Naive thymus-derived CD4-positive, alpha-beta T cell (primary cell): ENCODE results near the gene WDR82. TPM values are rescaled to one million over a fixed set of nuclear protein-coding genes. Genes with fewer than 3 reads are reported as not detected.
"Not testable (repeated sequence)": the region's sequence is repeated elsewhere in the genome, so short reads cannot be mapped to it uniquely, and the experiment has no call there.

Source experiments
- ATAC-seq: fragments of 150-1000 bp; cut with Tn5 transposase; 2 replicates; pipeline ENCODE4 v1.10.0; 2021; ENCODE audit warnings: mild to moderate bottlenecking, moderate library complexity
- CTCF ChIA-PET: fragments of 350-600 bp; sonication (Branson Sonifier 250); formaldehyde crosslinking; loops from one replicate; lab custom pipeline; 2021; ENCODE audit warnings: antibody characterized with exemption; lab: Charles Lee
- POLR2A ChIA-PET: fragments of 350-600 bp; sonication (Branson Sonifier 250); formaldehyde crosslinking; loops from one replicate; lab custom pipeline; 2021; ENCODE audit warnings: antibody characterized with exemption, inconsistent platforms; lab: Charles Lee
- DNase-seq, 9 donors: peaks; one replicate each; pipeline versions ENCODE4 v3.0.0 to v3.0.0-alpha.2; 2020 to 2022; ENCODE audit warnings: mixed read lengths in 1 of 9
- H3K27ac ChIP-seq: one replicate; pipeline ENCODE4 v1.7.0; 2013; ENCODE audit warnings: mild to moderate bottlenecking, low read depth, low read length, moderate library complexity
- H3K27me3 ChIP-seq, 2 donors: one replicate each; pipeline ENCODE4 v1.7.0; 2013; ENCODE audit warnings: low read length in 2 of 2, mild to moderate bottlenecking in 2 of 2, moderate library complexity in 2 of 2; ENCODE audit not compliant: control insufficient read depth in 2 of 2, insufficient read depth in 2 of 2
- H3K36me3 ChIP-seq, 3 experiments: 1 replicate in 2 of 3; 2 replicates in 1 of 3; pipeline ENCODE4 v1.7.0; 2013; ENCODE audit warnings: low read length in 3 of 3, mild to moderate bottlenecking in 3 of 3, moderate library complexity in 1 of 3; ENCODE audit not compliant: insufficient read depth in 3 of 3, control insufficient read depth in 2 of 3
- H3K4me1 ChIP-seq, 2 donors: one replicate each; pipeline ENCODE4 v1.7.0; 2013; ENCODE audit warnings: low read length in 2 of 2, mild to moderate bottlenecking in 2 of 2, moderate library complexity in 1 of 2; ENCODE audit not compliant: control insufficient read depth in 2 of 2, insufficient read depth in 2 of 2
- H3K4me3 ChIP-seq: 2 replicates; pipeline ENCODE4 v1.7.0; 2013; ENCODE audit warnings: mild to moderate bottlenecking, low read length
- H3K9me3 ChIP-seq, 3 experiments: 1 replicate in 2 of 3; 2 replicates in 1 of 3; pipeline ENCODE4 v1.7.0; 2013; ENCODE audit warnings: low read length in 3 of 3; ENCODE audit not compliant: control insufficient read depth in 2 of 3
- H3K27ac Mint-ChIP-seq, 9 donors: one replicate each; pipeline ENCODE4 v1.8.0; 2020 to 2022; ENCODE audit warnings: mixed read lengths in 9 of 9, mild to moderate bottlenecking in 8 of 9, moderate library complexity in 5 of 9, inconsistent platforms in 2 of 9
- H3K27me3 Mint-ChIP-seq, 5 donors: one replicate each; pipeline ENCODE4 v1.8.0; 2021 to 2022; ENCODE audit warnings: mixed read lengths in 5 of 5, mild to moderate bottlenecking in 1 of 5
- H3K36me3 Mint-ChIP-seq, 5 donors: one replicate each; pipeline ENCODE4 v1.8.0; 2020 to 2022; ENCODE audit warnings: mixed read lengths in 5 of 5, mild to moderate bottlenecking in 3 of 5, inconsistent platforms in 1 of 5
- H3K4me1 Mint-ChIP-seq, 7 donors: one replicate each; pipeline ENCODE4 v1.8.0; 2020 to 2022; ENCODE audit warnings: mixed read lengths in 7 of 7, mild to moderate bottlenecking in 3 of 7, inconsistent platforms in 1 of 7
- H3K4me3 Mint-ChIP-seq, 10 donors: one replicate each; pipeline ENCODE4 v1.8.0; 2020 to 2022; ENCODE audit warnings: mild to moderate bottlenecking in 10 of 10, mixed read lengths in 10 of 10, moderate library complexity in 6 of 10, inconsistent platforms in 2 of 10
- H3K9me3 Mint-ChIP-seq, 11 donors: one replicate each; pipeline ENCODE4 v1.8.0; 2020 to 2022; ENCODE audit warnings: mixed read lengths in 11 of 11, mild to moderate bottlenecking in 4 of 11, inconsistent platforms in 1 of 11, moderate library complexity in 1 of 11
- intact Hi-C, 2 donors: fragments of 100-400 bp; cut with micrococcal nuclease; formaldehyde crosslinking; loops; one replicate each; pipeline ENCODE4 v1.15.1; 2023
- polyA plus RNA-seq, 2 donors: library from polyadenylated mRNA; unstranded; fragments of 300-500 nt; fragmentation: Illumina TruSeq; gene quantifications; one replicate each; pipeline ENCODE4 v1.2.3, GENCODE V29; 2021
- total RNA-seq, 6 experiments: library from RNA in 5 of 6; stranded (reverse) in 5 of 6; gene quantifications; 1 replicate in 5 of 6; 2 replicates in 1 of 6; pipeline ENCODE4 v1.2.3 and lab custom pipeline; 2021 to 2026

Gene WDR82
- total and polyA plus RNA-seq, 7 experiments from 2014 or later: 112 to 181 (median 135) TPM

- Histone ChIP-seq H3K4me1 (peaks cover 29 to 46% of the 10 kb centered on the region in 2 donors), H3K27ac (peak overlapping the region; percentile 95), H3K36me3 (peaks cover 0 to 21% (median 6%) of the 10 kb centered on the region in 3 experiments), H3K9me3 (no peaks in the 10 kb centered on the region), H3K27me3 (no peaks in the 10 kb centered on the region), H3K4me3 (peak overlapping the region; percentile 99)
- ChIA-PET POLR2A (interaction anchor here (0.9 to 21.6 kb wide), 5 partner anchors 9 to 52 kb away, joined by 4 to 1418 read pairs (median 22); partner anchors contain the start of genes PPM1M, TLR9, TWF2 and WDR82), CTCF (interaction anchor here (1.2 to 6.3 kb wide), 3 partner anchors 8 to 61 kb away, joined by 4 to 23 read pairs (median 4); partner anchors contain the start of genes TLR9 and WDR82)
- Mint-ChIP-seq H3K27ac (peak overlapping the region; percentile 96 to 100 (median 100)), H3K4me1 (peaks cover 24 to 76% (median 59%) of the 10 kb centered on the region in 7 donors), H3K27me3 (peaks cover 0 to 3% (median 0%) of the 10 kb centered on the region in 5 donors), H3K9me3 (peaks cover 0 to 4% (median 0%) of the 10 kb centered on the region in 11 donors), H3K4me3 (peak overlapping the region; percentile 86 to 100 (median 100)), H3K36me3 (peaks cover 0 to 9% (median 5%) of the 10 kb centered on the region in 5 donors)
- ATAC-seq: no peak
- no peak for DNase-seq
- intact Hi-C loops: loop anchor here (1.0 to 5.0 kb wide), 3 partner anchors 8 to 289 kb away; partner anchors contain the start of genes RPL29 (in 1 of the 2), TWF2 (in 1 of the 2) and WDR82 (in 1 of the 2)
Measured at GRCh38 chr3:52286777-52287110, 8.3 kb upstream of the WDR82 start.

DNA sequence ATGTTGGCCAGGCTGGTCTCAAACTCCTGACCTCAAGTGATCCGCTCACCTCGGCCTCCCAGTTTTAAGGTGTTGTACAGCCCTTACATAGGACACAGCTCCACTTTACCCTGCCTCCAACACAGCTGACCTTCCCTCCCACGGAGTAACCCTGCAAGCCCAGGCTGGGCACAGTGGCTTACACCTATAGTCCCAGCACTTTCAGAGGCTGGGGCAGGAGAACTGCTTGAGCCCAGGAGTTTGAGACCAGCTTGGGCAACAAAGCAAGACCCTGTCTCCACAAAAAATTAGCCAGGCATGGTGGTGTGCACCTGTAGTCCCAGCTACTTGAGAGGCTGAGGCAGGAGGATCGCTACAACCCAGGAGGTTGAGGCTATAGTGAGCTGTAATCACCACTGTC is 5.6 kb upstream of the WDR82 start:
- peak overlapping the region in 5 of 10 donors; percentile 25 to 59 (median 38) for H3K4me3 Mint-ChIP-seq
- CTCF ChIA-PET: interaction anchor here (0.7 to 2.8 kb wide), 7 partner anchors 13 to 64 kb away, joined by 3 to 12 read pairs (median 7); no protein-coding TSS in a partner anchor
- H3K27me3 ChIP-seq, DNase-seq, H3K4me3 ChIP-seq, H3K9me3 Mint-ChIP-seq, H3K9me3 ChIP-seq, H3K36me3 ChIP-seq, ATAC-seq, H3K27me3 Mint-ChIP-seq, intact Hi-C loops, H3K36me3 Mint-ChIP-seq: not testable (repeated sequence)
- Histone ChIP-seq H3K27ac (peak overlapping the region; percentile 52), H3K4me1 (peaks cover 42 to 55% of the 10 kb centered on the region in 2 donors)
- POLR2A ChIA-PET: interaction anchor here (0.7 to 21.6 kb wide), 5 partner anchors 8 to 252 kb away, joined by 3 to 1418 read pairs (median 6); partner anchors contain the start of genes DNAH1, PPM1M, TLR9 and TWF2
- H3K27ac Mint-ChIP-seq: peak overlapping the region; percentile 64 to 100 (median 89)
- peaks cover 20 to 88% (median 65%) of the 10 kb centered on the region in 7 donors for H3K4me1 Mint-ChIP-seq

- peaks cover 0 to 8% (median 0%) of the 10 kb centered on the region in 3 experiments for H3K36me3 ChIP-seq
- H3K9me3 ChIP-seq: no peaks in the 10 kb centered on the region
- H3K27ac Mint-ChIP-seq: peak overlapping the region; percentile 64 to 100 (median 89)
- CTCF ChIA-PET: interaction anchor here (0.6 to 2.8 kb wide), 7 partner anchors 23 to 63 kb away, joined by 3 to 12 read pairs (median 4); partner anchors contain the start of gene PPM1M
- POLR2A ChIA-PET: interaction anchor here (10.3 to 21.6 kb wide), 2 partner anchors 16 to 44 kb away, joined by 167 to 1418 read pairs; partner anchors contain the start of genes PPM1M, TLR9 and TWF2
- H3K4me1 Mint-ChIP-seq: peaks cover 15 to 81% (median 61%) of the 10 kb centered on the region in 7 donors
- peak overlapping the region in 7 of 10 donors; percentile 12 to 61 (median 51) for H3K4me3 Mint-ChIP-seq
- peak overlapping the region; percentile 73 for H3K27ac ChIP-seq
- ATAC-seq (no peak), DNase-seq (no peak)
- peaks cover 0 to 11% (median 0%) of the 10 kb centered on the region in 5 donors for H3K36me3 Mint-ChIP-seq
- peaks cover 42 to 49% of the 10 kb centered on the region in 2 donors for H3K4me1 ChIP-seq
- H3K27me3 ChIP-seq: no peaks in the 10 kb centered on the region
- intact Hi-C loops: no loop called here
- no peak overlapping the region for H3K4me3 ChIP-seq
- peaks cover 0 to 3% (median 0%) of the 10 kb centered on the region in 5 donors for H3K27me3 Mint-ChIP-seq
- peaks cover 0 to 4% (median 0%) of the 10 kb centered on the region in 11 donors for H3K9me3 Mint-ChIP-seq
Measured at GRCh38 chr3:52283306-52283705, 4.9 kb upstream of the WDR82 start.

DNA sequence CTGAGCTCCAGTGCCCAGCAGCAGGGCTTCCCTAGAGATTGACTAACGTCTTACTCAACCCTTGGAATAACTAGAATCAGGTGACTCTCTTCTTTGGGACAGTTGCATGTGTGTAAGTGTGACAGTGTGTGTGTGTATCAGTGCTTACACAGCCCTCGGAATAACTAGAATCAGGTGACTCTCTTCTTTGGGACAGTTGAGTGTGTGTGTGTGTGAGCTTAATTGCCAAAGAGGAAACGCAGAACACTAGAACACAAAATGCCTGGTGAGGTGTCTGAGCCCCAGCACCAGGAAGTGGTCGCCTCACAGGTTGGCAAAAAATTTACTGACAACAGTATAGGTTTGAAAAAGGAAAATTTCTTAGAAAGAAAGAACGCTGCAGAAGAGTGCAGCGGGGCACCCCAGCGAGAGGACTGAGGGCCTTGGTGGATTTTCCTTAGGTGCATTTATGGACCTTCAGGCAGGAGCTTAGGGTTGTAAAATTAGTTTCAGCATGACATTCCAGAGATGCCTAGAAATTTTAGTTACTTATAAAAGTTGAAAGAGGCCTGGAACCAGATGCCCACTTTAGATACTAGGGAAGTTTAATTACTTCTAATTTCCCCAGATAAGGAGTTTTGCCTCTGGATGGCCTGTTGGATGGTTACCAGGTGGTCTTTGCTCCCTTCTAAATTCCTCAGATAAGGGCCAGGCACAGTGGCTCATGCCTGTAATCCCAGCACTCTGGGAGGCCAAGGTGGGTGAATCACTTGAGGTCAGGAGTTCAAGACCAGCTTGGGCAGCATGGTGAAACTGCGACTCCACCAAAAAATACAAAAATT is 3.7 kb upstream of the WDR82 start:
- Histone ChIP-seq H3K4me1 (peaks cover 42 to 48% of the 10 kb centered on the region in 2 donors), H3K4me3 (peak overlapping the region; percentile 40), H3K27ac (peak overlapping the region; percentile 73), H3K36me3 (peaks cover 0 to 11% (median 0%) of the 10 kb centered on the region in 3 experiments), H3K27me3 (no peaks in the 10 kb centered on the region), H3K9me3 (no peaks in the 10 kb centered on the region)
- H3K4me1 Mint-ChIP-seq: peaks cover 19 to 75% (median 56%) of the 10 kb centered on the region in 7 donors
- ChIA-PET CTCF (interaction anchor here (0.6 to 9.4 kb wide), 9 partner anchors 8 to 62 kb away, joined by 3 to 126 read pairs (median 7); partner anchors contain the start of genes PPM1M and TWF2), POLR2A (interaction anchor here (0.6 to 21.6 kb wide), 6 partner anchors 11 to 1310 kb away, joined by 3 to 1418 read pairs (median 4); partner anchors contain the start of genes PPM1M, TLR9 and TWF2)
- H3K36me3 Mint-ChIP-seq: peaks cover 3 to 15% (median 5%) of the 10 kb centered on the region in 5 donors
- peak overlapping the region; percentile 86 to 100 (median 92) for H3K27ac Mint-ChIP-seq
- ATAC-seq (peak; percentile 24), DNase-seq (peak in 7 of 9 donors; percentile 60 to 74 (median 72))
- H3K9me3 Mint-ChIP-seq: peaks cover 0 to 4% (median 0%) of the 10 kb centered on the region in 11 donors
- H3K27me3 Mint-ChIP-seq: no peaks in the 10 kb centered on the region
- peak overlapping the region; percentile 64 to 84 (median 80) for H3K4me3 Mint-ChIP-seq
- intact Hi-C loops: loop anchor here in 1 of 2 donors (1.0 kb wide), 1 partner anchor 62 kb away; no protein-coding TSS in a partner anchor

DNA sequence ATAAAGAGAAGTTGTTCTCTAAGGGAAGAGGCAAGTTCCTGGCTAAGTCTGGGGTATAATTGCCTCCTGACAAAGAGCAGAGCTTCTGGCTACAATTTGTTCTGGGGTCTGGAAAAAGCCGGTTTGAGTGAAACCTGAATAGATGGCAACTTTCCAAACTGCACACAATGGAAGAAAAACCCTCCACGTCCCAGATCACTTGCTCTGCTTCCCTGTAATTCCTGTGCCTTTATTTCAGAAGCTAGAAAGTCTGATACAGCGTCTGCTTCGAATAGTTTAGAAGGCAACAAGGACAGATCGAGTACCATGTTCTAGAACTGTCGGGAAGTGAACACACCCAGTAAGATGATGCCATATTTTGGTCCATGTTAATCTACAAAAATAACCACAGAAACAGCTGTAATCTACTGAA is 1.6 kb upstream of the WDR82 start:
- no peaks in the 10 kb centered on the region for H3K9me3 ChIP-seq
- H3K36me3 ChIP-seq: peaks cover 0 to 11% (median 0%) of the 10 kb centered on the region in 3 experiments
- H3K4me1 ChIP-seq: peaks cover 41 to 42% of the 10 kb centered on the region in 2 donors
- peak overlapping the region; percentile 92 for H3K4me3 ChIP-seq
- ChIA-PET CTCF (interaction anchor here (0.6 to 9.4 kb wide), 10 partner anchors 9 to 153 kb away, joined by 3 to 126 read pairs (median 9); partner anchors contain the start of genes GLYCTK and TWF2), POLR2A (interaction anchor here (1.3 to 21.6 kb wide), 4 partner anchors 9 to 223 kb away, joined by 4 to 1418 read pairs (median 140); partner anchors contain the start of genes DUSP7, GLYCTK, PPM1M and TLR9)
- Mint-ChIP-seq H3K4me3 (peak overlapping the region; percentile 91 to 99 (median 98)), H3K36me3 (peaks cover 6 to 28% (median 12%) of the 10 kb centered on the region in 5 donors), H3K27ac (peak overlapping the region; percentile 93 to 99 (median 99)), H3K4me1 (peaks cover 30 to 74% (median 65%) of the 10 kb centered on the region in 7 donors), H3K9me3 (peaks cover 0 to 3% (median 0%) of the 10 kb centered on the region in 11 donors), H3K27me3 (no peaks in the 10 kb centered on the region)
- DNase-seq (no peak), ATAC-seq (no peak)
- no peaks in the 10 kb centered on the region for H3K27me3 ChIP-seq
- intact Hi-C loops: no loop called here
- peak overlapping the region; percentile 96 for H3K27ac ChIP-seq
